ENCODE data around the gene ADAM8.
"Not testable (repeated sequence)": the region's sequence is repeated elsewhere in the genome, so short reads cannot be mapped to it uniquely, and the experiment has no call there.

The ADAM8 gene

DNA sequence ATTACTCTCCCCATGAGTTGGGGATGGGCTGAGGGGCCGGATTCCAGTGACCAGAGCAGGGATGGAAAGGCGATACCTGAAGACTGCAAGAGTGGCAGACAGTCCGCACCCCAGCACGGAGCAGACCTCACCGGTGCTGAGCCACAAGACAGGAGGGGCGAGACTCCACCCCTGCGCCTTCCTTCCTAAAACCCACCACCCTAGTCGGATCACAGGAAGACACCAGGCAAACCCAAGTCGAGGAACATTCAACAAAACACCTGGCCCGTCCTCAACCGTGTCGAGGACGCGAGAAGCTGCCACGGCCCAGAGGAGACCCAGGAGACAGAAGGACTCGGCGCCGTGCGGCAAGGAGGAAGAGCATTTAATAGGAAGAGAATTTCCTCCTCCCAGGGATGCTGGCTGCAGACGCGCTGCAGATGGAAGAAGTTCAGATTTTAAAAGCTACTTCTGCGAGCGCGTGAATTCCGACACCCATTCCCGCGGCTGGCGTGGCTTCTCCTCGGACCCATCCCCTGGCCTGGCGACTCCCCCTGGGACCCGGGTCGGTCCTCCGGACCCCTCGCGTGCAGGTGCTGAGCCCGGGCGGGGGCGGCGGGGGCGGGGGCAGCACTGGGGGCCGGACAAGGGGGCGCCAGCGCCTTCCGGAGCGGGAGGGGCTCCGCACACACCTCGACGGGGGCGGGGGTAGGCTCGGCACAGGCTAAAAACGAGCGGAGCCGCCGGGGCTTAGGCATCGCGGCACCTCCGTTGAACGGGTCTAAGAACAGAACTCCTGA, 47.2 kb downstream of the ADAM8 start:
- peak in 1 of 5 donors; percentile 8 for DNase-seq

DNA sequence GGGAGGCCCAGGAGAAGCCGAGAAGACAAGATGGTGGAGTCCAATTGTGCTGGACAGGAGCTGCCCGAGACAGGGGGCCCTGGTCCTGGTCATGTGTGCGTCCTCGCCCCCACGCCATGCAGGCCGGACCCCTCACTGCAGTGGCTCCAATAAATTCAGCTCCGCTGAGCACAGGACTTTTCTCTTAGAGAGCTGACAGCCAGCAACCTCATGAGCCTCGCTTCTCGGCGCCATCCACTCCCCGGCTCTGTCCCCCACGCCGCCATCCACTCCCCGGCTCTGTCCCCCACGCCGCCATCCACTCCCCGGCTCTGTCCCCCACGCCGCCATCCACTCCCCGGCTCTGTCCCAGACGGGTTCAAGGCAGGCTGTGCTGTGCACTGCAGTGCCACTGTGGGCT, 49.4 kb downstream of the ADAM8 start:
- no peak for DNase-seq

DNA sequence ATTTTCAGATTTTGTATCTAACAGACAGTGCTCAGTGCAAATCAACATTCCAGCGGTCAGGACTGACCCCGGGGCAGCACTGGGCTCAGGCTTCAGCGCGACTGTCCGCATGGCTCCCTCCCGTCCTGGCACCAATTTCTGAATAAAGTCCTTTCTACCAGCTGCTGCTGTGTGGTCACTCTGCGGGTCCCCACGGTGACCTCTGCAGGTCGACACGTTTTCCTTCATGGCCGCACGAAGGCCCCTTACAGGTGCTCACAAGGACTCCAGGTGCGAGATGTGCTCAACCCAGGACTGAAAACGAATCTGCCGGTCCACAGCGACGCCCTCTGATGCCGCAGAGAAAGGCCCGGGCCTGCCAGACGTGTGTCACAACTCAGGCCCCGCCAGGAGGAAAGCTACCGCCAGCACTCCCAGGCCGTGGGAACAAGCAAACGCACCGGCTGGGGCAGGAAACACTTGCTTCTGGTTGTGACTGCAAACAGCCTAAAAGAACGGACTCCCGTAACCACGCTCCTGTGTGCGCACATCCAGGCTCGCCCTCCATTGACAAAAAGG, 50.3 kb downstream of the ADAM8 start:
- no peak for DNase-seq

DNA sequence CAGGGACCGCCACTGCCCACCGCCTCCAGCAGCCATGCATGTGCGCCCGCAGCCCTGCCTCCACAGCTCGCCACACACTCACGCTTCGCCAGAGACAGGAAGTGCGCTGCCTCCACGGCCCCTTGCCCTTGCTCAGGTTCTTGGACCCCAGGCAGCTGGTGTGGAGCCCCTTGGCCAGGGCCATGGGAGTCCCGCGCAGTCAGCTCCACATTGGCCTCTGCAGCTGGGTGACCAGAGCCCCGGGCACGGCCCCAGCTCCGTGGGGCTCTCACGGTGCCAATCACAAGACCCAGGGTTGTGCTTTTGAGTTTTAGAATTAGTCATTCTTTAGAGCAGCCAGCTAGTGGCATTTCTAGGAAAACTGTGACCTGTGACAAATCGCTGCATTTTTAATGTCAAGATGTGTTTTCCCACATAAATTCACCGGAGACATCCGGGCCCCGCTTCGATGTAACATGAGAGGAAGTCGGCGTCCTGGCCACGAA, 50.9 kb downstream of the ADAM8 start:
- peak in 1 of 5 donors; percentile 55 for DNase-seq

DNA sequence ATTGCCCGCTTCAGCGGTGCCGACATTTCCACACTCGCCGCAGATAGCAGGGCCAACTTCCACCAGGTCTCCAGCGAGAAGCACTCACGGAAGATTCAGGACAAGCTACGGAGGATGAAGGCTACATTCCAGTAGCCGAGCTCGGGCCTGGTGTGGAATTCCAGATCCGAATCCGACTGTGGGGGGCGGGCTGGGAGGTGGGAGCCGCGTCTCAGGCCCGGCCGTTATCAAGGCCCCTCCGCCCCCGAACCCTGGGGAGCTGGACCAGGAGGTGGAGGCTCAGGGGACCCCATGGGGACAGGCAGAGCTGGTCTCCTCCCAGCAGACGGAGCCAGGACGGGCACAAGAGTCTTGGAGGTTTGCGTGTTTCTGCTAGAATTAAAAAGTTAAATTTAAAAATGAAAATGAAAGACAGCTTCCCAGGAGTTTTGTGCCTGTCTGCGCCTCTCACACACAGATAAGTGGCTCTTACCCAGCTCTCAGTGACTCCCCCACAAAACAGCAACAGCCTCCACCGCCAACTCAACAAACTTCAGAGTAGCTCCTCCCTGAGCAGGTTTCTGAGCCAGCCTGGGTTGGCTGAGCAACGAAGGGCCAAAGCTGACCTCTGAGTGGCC, 51.8 kb downstream of the ADAM8 start:
- no peak for DNase-seq

DNA sequence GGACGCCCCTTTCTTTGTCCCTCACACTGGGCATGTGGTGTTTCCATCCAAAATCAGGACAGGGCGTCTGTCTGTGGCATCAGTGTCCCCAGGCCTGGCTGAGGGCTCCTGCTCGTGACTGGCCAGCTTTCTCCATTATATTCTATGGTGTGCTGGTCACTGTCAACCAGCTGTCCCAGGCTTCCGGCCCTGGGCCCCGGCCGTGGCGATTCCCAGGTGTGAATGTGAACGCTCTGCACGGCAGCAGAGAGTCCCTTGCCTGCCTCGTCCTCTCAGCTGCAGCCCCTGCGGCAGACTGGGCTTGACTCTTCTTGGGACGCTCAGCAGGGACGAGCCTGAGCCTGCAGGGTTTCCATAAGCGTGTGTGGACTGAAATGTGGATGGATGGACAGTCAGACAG, 52.6 kb downstream of the ADAM8 start:
- no peak for DNase-seq

DNA sequence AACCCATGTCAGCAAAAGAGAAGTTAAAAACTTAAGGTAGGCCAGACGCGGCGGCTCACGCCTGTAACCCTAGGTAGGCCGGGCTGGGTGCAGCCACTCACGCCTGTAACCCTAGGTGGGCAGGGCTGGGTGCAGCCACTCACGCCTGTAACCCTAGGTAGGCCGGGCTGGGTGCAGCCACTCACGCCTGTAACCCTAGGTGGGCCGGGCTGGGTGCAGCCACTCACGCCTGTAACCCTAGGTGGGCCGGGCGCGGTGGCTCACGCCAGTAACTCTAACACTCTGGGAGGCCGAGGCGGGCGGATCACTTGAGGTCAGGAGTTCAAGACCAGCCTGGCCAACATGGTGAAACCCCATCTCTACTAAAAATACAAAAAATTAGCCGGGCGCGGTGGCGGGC, 54.9 kb downstream of the ADAM8 start:
- DNase-seq: not testable (repeated sequence)

DNA sequence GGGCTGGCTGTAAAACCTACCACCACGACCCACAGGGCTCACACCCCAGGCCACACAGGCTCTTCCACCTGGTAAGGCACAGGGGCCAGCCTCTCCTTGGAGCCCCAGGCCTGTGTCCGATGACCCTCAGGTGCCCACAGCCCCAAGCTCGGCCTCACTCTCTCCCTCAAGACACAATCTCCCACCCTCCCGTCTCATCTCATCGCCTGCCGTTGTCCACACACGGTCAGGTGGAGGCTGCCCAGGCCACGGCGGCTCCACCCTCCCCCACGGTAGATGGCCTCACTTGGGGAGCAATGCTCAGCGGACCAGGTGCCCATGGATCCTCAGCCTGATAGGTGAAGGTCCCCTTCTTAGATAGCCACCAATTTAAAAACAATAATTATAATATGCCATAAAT, 55.3 kb downstream of the ADAM8 start:
- DNase-seq: no peak

DNA sequence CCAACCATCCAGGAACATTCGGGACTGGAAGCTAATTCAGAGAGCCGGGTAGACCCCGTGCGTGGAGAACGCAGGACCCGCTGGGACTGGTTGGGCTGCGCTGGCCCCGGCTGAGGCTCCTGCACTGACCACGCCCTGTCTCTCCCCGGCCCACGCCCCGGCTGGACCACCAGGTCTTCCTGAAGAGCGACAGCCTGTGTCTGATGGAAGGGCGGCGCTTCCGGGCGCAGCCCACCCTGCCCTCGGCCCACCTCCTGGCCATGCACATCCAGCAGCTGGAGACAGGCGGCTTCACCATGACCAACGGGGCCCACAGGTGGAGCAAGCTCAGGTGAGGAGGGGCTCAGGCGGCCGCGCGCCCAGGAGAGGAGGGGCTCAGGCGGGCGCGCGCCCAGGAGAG, 56.9 kb downstream of the ADAM8 start:
- DNase-seq: no peak

DNA sequence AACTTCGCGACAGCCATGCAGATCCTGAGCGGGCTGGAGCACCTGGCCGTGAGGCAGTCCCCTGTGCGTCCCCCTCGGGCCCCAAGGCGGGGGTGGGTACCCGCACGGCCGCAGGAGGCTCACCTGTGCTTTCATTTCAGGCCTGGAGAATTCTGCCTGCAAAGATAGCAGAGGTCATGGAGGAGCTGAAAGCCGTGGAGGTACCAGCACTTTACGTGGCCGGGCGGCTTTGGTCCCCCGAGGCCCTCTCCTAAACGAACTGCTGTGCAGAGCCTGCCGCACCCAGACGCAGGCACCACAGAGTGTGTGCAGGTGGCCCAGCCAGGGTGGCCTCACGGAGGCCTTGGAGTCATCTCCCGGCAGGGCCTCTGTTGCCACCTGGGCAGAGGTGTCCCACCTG, 57.8 kb downstream of the ADAM8 start:
- no peak for DNase-seq

DNA sequence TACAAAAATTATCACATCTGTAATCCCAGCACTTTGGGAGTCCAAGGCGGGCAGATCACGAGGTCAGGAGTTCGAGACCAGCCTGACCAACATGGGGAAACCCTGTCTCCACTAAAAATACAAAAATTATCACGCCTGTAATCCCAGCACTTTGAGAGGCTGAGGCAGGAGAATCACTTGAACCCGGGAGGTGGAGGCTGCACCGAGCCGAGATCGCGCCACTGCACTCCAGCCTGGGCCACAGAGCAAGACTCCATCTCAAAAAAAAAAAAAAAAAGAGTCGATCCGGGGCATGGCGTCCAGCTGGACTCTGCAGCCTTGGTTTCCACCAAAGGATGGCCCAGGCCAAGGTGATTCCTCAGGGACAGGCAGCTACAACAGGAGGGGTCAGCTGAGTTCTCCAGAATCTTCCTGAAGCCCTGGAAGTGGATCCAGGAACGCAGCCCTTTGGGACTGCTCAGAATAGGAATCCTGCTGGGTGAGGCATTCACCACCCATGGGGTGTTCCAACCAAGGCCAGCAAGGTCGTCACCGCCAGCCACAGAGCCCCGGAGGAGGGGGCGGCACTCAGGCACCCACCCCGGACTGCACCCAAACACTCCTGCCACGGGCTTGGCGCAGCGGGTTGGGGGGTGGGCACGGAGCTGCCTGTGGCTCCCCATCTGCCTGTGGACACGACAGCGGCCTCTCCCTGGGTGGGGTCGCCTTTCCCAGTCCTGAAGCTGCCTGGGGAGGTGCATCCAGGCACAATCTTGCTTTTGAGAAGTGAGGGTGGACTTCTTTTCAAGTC, 58.7 kb downstream of the ADAM8 start:
- DNase-seq: no peak

DNA sequence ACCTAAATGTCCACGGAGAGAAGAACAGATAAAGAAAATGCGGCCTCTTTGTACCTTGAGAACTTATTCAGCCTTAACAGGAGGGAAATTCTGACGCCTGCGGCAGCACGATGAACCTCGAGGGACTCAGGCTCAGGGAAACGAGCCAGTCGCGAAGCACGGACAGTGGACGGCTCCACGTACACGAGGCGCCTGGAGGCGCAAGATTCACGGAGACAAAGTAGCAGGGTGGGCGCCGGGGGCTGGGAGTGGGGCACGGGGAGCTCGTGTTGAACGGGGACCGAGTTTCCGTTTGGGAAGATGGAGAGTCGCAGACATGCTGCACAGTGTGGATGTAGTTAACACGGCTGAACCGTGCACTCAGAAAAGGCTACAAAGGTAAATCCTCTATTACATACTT, 59.9 kb downstream of the ADAM8 start:
- no peak for DNase-seq

DNA sequence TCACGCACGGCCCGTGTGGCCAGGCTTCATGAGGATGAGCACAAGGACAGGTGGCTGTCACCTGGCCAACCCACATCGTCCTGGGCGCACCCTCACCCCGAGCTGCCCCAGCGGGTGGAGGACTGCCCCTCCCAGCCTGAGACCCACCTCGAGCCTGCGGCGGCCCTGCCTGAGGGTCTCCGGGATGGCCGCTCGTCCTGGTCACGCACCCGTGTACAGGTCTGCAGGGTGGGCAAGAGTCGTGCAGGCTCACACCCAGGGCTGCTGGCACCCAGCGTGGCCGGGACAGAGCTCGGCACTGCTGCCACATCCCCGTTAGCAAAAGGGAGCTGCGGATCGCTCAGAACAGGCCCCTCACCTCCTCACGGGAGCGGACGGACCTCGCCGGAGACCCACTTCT, 61.1 kb downstream of the ADAM8 start:
- DNase-seq: no peak

DNA sequence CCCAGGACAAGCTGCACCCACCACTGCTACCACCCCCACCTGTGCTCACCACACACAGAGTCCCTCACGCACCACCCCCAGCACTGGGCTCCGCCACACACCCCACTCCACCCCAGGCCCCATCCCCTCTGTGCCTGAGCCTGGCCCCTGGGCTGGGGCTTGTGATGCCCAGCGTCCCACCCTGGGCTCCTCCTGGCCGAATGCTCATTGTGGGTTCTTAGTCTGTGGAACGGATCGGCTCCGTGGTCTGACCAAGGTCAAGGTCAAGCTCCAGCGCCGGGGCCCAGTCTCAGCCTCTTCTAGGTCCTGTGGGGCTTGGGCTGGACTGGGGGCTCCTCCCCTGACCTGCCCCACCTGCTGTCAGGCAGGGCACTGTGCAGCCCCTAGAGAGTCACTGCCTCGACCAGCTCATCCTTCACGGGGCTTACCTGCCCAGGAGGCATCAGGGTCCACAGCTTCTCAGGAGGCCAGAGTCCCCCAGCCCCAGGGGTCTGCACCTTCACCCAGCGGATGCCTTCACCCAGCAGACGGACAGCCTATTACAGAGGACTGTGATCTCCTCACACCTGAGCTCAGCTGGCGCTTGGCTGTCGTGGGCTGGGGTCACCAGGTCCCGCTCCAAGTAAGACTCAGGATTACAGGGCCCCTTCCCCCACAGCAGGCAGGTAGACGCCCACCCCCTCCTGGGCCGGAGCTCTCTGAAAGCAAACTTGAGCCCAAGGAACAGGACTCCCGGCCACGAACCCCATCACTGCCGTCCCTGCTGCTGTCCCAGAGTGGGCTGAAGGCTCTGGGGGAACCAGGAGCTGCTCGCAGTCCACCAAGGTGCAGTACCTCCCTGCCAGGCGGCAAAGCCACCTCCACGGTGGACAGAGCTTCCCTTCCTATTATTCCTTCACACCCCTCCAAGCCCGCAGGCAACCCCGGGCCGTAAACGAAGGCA, 61.9 kb downstream of the ADAM8 start:
- DNase-seq: no peak

DNA sequence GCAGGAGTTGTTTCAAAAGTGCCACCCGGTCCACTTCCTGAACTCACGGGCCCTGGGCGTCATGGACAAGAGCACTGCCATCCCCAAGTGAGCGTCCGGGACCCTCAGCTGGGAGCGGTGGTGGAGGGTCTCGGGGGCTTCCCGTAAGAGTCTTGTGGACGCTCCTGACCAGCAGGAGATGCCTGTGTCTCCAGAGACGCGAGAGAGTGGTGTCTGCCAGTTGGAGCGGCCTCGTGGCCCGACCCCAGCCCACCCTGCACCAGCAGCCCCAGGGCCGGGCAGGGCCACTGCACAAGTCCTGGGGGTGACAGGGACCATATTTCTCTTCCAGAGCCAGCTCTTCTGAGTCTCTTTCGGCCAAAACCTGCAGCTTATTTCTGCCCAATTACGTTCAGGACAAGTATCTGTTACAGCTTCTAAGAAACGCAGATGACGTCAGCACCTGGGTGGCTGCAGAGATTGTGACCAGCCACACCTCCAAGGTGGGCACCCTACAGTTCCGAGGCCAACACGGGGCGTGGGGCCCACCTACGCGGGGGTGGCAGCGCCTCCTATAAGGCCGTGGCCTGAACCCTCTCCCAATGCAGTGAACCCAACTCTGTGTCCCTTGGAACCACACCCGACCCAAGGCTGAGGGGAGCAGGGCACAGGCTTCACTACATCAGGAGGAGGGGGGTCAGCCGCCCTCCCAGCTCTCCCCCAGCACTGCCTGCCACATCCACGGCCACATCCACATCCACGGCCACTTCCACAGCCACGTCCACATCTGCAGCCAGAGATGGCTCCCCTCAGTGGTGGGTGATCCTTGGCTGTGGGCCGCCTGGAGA, 62.8 kb downstream of the ADAM8 start:
- DNase-seq: no peak

DNA sequence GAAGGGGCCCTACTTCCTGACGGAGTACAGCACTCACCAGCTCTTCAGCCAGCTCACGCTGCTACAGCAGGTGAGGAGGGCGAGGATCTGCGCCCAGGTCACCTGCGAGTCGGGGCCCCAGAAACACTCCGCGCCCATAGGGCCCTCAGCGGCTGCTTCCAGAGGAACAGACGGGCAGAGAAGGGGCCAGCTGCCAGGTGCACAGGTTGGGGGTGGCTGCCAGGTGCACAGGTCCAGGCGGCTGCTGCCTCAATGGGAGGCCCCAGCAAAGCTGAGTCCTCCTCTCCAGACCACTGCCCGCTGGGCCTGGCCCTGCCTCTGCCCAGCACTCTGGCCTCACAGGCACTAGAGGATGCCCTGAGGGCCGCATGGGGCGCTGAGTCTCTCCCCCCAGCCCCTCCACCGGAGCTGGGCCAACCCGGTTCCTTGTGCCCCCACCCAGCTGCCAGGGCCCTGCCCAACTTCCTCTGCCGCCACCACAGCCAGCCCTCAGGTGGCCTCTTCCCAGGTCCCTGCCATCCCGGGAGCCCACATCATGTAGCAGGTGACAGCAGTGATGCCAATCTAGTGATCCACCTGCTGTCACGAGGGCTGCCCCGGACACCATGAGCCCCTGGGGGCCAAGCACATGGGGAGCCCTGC, 63.7 kb downstream of the ADAM8 start:
- no peak for DNase-seq

Measured in T-helper 1 cell (primary cell).